Heart left ventricle (tissue), 16 donors: ENCODE measurements around the gene PNCK. TPM values are rescaled to one million over a fixed set of nuclear protein-coding genes. Genes with fewer than 3 reads are reported as not detected.
"Not testable (repeated sequence)": the region's sequence is repeated elsewhere in the genome, so short reads cannot be mapped to it uniquely, and the experiment has no call there.

Source experiments
- ATAC-seq, 4 donors: fragments of 200-7000 bp; cut with Tn5 transposase; one replicate each; pipeline ENCODE4 v1.9.1; 2020 to 2022; ENCODE audit warnings: moderate library complexity in 4 of 4, mild to moderate bottlenecking in 3 of 4, moderate number of reproducible peaks in 1 of 4
- DNase-seq, 5 donors: peaks; one replicate each; pipeline ENCODE4 v3.0.0-alpha.2; 2020
- H3K27ac ChIP-seq, 12 donors: fragments of 200-600 bp; sonication (generic) in 4 of 12; one replicate each; pipeline versions ENCODE4 v1.5.0 to v1.8.0; 2016 to 2022; ENCODE audit warnings: mild to moderate bottlenecking in 2 of 12
- H3K27me3 ChIP-seq, 9 donors: fragments of 200-600 bp; sonication (generic) in 2 of 9; one replicate each; pipeline versions ENCODE4 v1.5.1 to v1.8.0; 2016 to 2022; ENCODE audit warnings: mild to moderate bottlenecking in 3 of 9
- H3K36me3 ChIP-seq, 9 donors: fragments of 200-600 bp; sonication (generic) in 2 of 9; one replicate each; pipeline versions ENCODE4 v1.5.0 to v1.8.0; 2018 to 2022; ENCODE audit warnings: mild to moderate bottlenecking in 2 of 9
- H3K4me1 ChIP-seq, 12 donors: fragments of 200-600 bp; sonication (generic) in 4 of 12; one replicate each; pipeline versions ENCODE4 v1.5.0 to v1.8.0; 2016 to 2022; ENCODE audit warnings: mild to moderate bottlenecking in 3 of 12
- H3K4me3 ChIP-seq, 12 donors: fragments of 200-600 bp; sonication (generic) in 4 of 12; one replicate each; pipeline versions ENCODE4 v1.5.0 to v1.8.0; 2017 to 2022; ENCODE audit warnings: mild to moderate bottlenecking in 9 of 12, moderate library complexity in 4 of 12
- H3K9me3 ChIP-seq, 12 donors: fragments of 200-600 bp; sonication (generic) in 4 of 12; one replicate each; pipeline versions ENCODE4 v1.5.0 to v1.8.0; 2016 to 2022; ENCODE audit warnings: mild to moderate bottlenecking in 1 of 12
- POLR2A ChIP-seq, 2 donors: fragments of 450-650 bp; IDR thresholded peaks; one replicate each; pipeline ENCODE4 v1.6.1; 2017; ENCODE audit warnings: antibody characterized with exemption in 2 of 2, mild to moderate bottlenecking in 2 of 2, moderate library complexity in 2 of 2
- WGBS, 4 donors: extraction: QIAGEN DNeasy Blood & Tissue Kit in 2 of 4; methylation state at CpG; one replicate each; pipeline versions ENCODE4 v1.1.5 to v1.1.7; 2013 to 2018; 5-methylcytosine and 5-hydroxymethylcytosine counted together
- intact Hi-C, 10 donors: fragments of 100-400 bp; cut with DNase I; formaldehyde crosslinking; loops; one replicate each; pipeline versions ENCODE4 v1.11.1 to v1.14.2; 2022
- polyA plus RNA-seq, 2 donors: library from polyadenylated mRNA; stranded (reverse); fragments of 200-250 nt; gene quantifications; one replicate each; pipeline ENCODE4 v1.2.3, GENCODE V29; 2013
- total RNA-seq, 9 donors: library from RNA; depleted of rRNA in 2 of 9; stranded (reverse); fragments of >200 nt in 2 of 9; fragmentation: NEBNext Ultra II Directional in 3 of 9; extraction: Animal tissue kit (Norgen Biotek cat#: 25700) in 3 of 9; gene quantifications; one replicate each; pipeline versions ENCODE4 v1.1.0 to v1.2.4, GENCODE V29; 2016 to 2023
- TF ChIP-seq, protein P1 (sequence below), 12 donors: fragments of 200-600 bp; sonication (generic) in 4 of 12; IDR thresholded peaks; one replicate each; pipeline versions ENCODE4 v1.5.0 to v1.8.0; 2018 to 2022; ENCODE audit warnings: antibody characterized with exemption in 12 of 12, mild to moderate bottlenecking in 5 of 12
- donor health status: ischemic (EF 13 %, LVEDD 7.1; RV severe dilation, severe dysfunction).
- donor health status: healthy with polysubstance abuse.
- donor health status: DM: no; HTN: yes; CAD: no.
- donor health status: DM: no; HTN: no; CAD: no.
- donor health status: ischemic (EF 25% LVEDD 6.9; RV normal size, moderate dysfunction).
- donor health status: ischemic (EF 25% LVEDD 5.7; RV mildly dilated, moderate dysfunction).
- donor health status: healthy.
- donor health status: DM: yes; HTN: yes; CAD: no.
- donor health status: ischemic (EF 35%, LVEDD 5.7; RV mildly dilated, moderate dysfunction).
- donor health status: nonischemic (EF 11% LVEDD 7.7; RV severe dilation, severe dysfunction).
- donor health status: DM: yes; HTN: yes; CAD: no.
- donor health status: PGD.
- donor health status: ischemic (EF 29% LVEDD 5.4; RV normal size, mild dysfunction).
- donor health status: nonischemic (EF 23%, LVEDD 6.1; RV moderate dilation, normal function).

Gene PNCK
- total and polyA plus RNA-seq, 11 donors: 1.4 to 7.3 (median 6.4) TPM

DNA sequence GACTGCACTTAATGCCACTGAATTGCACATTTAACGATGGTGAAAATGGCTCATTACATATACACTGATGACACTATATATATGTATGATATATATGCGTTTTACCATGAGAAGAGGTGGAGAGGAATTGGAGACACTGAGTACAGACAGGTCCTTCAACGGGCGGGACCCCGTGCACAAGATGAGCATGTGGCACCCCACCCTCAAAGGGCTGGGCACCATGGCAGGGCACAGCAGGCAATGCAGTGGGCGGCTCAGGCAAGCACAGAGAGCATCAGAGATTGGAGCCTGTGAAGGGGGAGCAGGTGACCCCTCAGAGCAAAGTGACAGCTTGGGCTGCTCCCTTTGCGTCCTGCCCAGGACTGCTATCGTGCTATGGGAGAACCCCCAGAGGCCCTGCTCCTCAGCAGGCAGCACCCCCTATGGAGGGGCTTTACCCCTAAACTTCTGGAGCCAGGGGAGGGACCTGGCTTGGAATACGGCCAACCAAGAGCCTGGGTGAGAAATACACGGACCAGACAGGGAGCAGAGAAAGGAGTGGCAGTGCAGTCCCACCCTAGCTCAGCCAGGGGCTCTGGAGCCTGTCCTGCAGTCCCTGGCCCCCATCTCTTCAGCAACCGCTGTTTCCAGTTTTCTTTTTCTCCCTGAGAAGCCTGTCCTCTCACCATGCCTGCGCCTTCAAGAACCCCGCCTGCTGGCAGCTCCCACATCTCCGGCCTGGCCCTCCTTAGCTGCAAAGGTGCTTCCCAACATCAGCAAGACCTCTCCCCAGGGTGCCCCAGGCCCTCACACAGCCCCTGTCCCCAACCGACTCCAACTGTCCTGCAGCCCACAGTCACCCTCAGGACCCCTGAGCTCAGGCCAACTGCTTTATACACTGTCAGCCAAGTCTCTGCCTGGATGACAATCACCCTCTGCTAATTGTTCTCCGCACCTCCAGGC lies 24.6 kb upstream of the PNCK start:
- Histone ChIP-seq H3K27me3 (no peaks in the 10 kb centered on the region), H3K9me3 (no peaks in the 10 kb centered on the region), H3K4me3 (no peak overlapping the region), H3K4me1 (peaks cover 0 to 21% (median 0%) of the 10 kb centered on the region in 12 donors), H3K27ac (peak overlapping the region in 7 of 12 donors; percentile 64 to 83 (median 79)), H3K36me3 (peaks cover 0 to 19% (median 3%) of the 10 kb centered on the region in 9 donors)
- no peak for TF ChIP-seq POLR2A (IDR thresholded peaks at IDR 0.05)
- TF ChIP-seq, protein P1, sequence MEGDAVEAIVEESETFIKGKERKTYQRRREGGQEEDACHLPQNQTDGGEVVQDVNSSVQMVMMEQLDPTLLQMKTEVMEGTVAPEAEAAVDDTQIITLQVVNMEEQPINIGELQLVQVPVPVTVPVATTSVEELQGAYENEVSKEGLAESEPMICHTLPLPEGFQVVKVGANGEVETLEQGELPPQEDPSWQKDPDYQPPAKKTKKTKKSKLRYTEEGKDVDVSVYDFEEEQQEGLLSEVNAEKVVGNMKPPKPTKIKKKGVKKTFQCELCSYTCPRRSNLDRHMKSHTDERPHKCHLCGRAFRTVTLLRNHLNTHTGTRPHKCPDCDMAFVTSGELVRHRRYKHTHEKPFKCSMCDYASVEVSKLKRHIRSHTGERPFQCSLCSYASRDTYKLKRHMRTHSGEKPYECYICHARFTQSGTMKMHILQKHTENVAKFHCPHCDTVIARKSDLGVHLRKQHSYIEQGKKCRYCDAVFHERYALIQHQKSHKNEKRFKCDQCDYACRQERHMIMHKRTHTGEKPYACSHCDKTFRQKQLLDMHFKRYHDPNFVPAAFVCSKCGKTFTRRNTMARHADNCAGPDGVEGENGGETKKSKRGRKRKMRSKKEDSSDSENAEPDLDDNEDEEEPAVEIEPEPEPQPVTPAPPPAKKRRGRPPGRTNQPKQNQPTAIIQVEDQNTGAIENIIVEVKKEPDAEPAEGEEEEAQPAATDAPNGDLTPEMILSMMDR (IDR thresholded peaks at IDR 0.05): no peak
- peak in 1 of 4 donors; percentile 12 for ATAC-seq
- DNase-seq: peak in 1 of 5 donors; percentile 39
- intact Hi-C loops: no loop called here
- 71 to 78% (median 74%) methylated on average over 14 of the region's 16 CpGs for WGBS, 4 donors

DNA sequence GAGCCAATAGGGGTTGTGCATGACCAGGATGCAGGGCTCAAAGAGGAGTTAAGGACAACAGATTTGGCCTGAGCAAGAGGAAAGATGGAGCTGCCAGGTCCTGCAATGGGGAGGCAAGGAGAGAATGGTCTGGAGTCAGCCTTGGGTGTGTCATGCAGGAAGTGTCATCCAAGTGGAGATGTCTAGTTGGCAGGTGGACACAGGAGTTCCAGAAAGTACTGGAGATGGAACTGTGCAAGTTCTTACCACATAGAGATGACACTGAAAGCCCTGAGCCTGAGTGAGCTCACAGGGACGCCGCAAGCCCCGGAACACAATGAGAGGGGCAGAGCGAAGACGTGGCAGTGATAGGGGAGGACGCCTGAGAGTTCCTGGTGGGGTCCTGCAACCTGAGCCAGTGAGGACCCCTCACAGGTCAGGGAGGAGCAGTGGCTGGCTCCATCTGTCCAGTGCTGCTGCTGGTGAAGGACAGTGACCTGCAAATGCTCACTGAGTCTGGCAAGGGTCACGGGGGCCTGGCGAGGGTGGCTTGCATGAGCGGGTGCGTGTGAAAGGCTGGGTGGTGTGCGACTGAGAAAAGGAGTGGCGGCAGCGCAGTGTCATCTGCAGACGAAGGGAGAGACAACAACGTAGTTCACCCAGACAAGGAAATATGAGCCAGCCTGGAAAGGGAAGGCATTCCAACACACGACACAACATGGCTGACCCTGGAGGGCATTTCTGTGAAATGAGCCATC lies 23.5 kb upstream of the PNCK start:
- 79 to 85% (median 81%) methylated on average over 16 of the region's 16 CpGs for WGBS, 4 donors
- DNase-seq, H3K4me3 ChIP-seq, ATAC-seq, H3K9me3 ChIP-seq, intact Hi-C loops, H3K27me3 ChIP-seq: not testable (repeated sequence)
- peaks cover 0 to 19% (median 2%) of the 10 kb centered on the region in 9 donors for H3K36me3 ChIP-seq
- peak overlapping the region in 2 of 12 donors; percentile 79 to 82 for H3K27ac ChIP-seq
- peaks cover 0 to 14% (median 0%) of the 10 kb centered on the region in 12 donors for H3K4me1 ChIP-seq

DNA sequence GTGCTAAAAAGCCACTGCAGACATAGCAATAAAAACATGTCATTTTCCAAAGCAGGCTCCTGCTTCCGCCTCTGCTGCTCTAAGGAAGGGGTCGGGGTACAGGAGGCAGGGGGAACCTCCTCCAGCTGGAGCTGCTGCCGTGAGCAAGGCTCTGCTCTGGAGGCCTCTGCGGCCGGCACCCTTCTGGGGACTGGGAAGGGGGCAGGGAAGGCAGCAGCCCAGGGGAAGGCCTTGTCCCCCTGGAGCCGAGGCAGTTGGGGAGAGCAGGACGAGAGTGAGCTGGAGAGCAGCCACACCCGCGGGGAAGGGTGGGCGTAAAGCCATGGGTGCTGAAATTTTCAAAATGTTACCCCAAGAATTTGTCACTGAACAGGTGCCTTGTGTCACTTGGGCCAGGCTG lies 22.9 kb upstream of the PNCK start:
- 67 to 79% (median 71%) methylated on average over 10 of the region's 10 CpGs for WGBS, 4 donors
- Histone ChIP-seq H3K36me3 (peaks cover 0 to 16% (median 0%) of the 10 kb centered on the region in 9 donors), H3K27ac (peak overlapping the region in 1 of 12 donors; percentile 82), H3K4me1 (peaks cover 0 to 16% (median 0%) of the 10 kb centered on the region in 12 donors)
- intact Hi-C loops, H3K9me3 ChIP-seq, ATAC-seq, DNase-seq, H3K4me3 ChIP-seq, H3K27me3 ChIP-seq: not testable (repeated sequence)

DNA sequence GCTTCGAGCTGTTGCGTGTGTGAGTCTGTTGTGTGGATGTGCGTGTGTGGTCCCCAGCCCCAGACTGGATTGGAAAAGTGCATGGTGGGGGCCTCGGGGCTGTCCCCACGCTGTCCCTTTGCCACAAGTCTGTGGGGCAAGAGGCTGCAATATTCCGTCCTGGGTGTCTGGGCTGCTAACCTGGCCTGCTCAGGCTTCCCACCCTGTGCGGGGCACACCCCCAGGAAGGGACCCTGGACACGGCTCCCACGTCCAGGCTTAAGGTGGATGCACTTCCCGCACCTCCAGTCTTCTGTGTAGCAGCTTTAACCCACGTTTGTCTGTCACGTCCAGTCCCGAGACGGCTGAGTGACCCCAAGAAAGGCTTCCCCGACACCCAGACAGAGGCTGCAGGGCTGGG lies 22.5 kb upstream of the PNCK start:
- no peak overlapping the region for H3K4me3 ChIP-seq
- peaks cover 0 to 18% (median 0%) of the 10 kb centered on the region in 12 donors for H3K4me1 ChIP-seq
- WGBS, 4 donors: 66 to 89% (median 82%) methylated on average over 13 to 15 of the region's 15 CpGs
- intact Hi-C loops: no loop called here
- DNase-seq: no peak
- peaks cover 0 to 12% (median 0%) of the 10 kb centered on the region in 9 donors for H3K36me3 ChIP-seq
- H3K27me3 ChIP-seq: no peaks in the 10 kb centered on the region
- H3K27ac ChIP-seq: no peak overlapping the region
- TF ChIP-seq, protein P1 (IDR thresholded peaks at IDR 0.05): no peak
- no peak for TF ChIP-seq POLR2A (IDR thresholded peaks at IDR 0.05)
- ATAC-seq: no peak
- H3K9me3 ChIP-seq: no peaks in the 10 kb centered on the region
